T-cell (primary cell): ENCODE data around the gene ANK3. TPM values are rescaled to one million over a fixed set of nuclear protein-coding genes. Genes with fewer than 3 reads are reported as not detected.

ENCODE experiments used
- ATAC-seq, 4 experiments: fragments of 200-7000 bp in 3 of 4; fragments of 150-1000 bp in 1 of 4; cut with Tn5 transposase; replicated peaks in 1 of 4; 1 replicate in 3 of 4; 2 replicates in 1 of 4; pipeline ENCODE4 v1.10.0; 2021; ENCODE audit warnings: moderate library complexity in 3 of 4, mild to moderate bottlenecking in 2 of 4, moderate number of reproducible peaks in 1 of 4
- CTCF ChIA-PET, 2 donors: fragments of 300-600 bp; sonication (Branson Sonifier 250); formaldehyde crosslinking; loops; one replicate each; lab custom pipeline; 2022; ENCODE audit warnings: antibody characterized with exemption in 2 of 2; lab: Charles Lee
- POLR2A ChIA-PET, 2 donors: fragments of 300-600 bp; sonication (Branson Sonifier 250); formaldehyde crosslinking; loops; one replicate each; lab custom pipeline; 2022; ENCODE audit warnings: antibody characterized with exemption in 2 of 2; lab: Charles Lee
- DNase-seq, 35 experiments: peaks; one replicate each; pipeline versions ENCODE4 v3.0.0 to v3.0.0-alpha.2; 2013 to 2023
- H3K27ac ChIP-seq: one replicate; pipeline ENCODE4 v1.5.1; 2013; ENCODE audit warnings: low read length
- H3K27me3 ChIP-seq, 2 experiments: replicated peaks in 1 of 2; 1 replicate in 1 of 2; 2 replicates in 1 of 2; pipeline versions ENCODE4 v1.6.1 to v1.7.0; 2013; ENCODE audit warnings: low read length in 1 of 2, mixed read lengths in 1 of 2; ENCODE audit not compliant: control insufficient read depth in 2 of 2, insufficient read depth in 2 of 2; ENCODE audit errors: extremely low read depth in 1 of 2
- H3K36me3 ChIP-seq, 2 donors: 1 replicate in 1 of 2; 2 replicates in 1 of 2; pipeline versions ENCODE4 v1.6.1 to v1.7.0; 2013; ENCODE audit warnings: low read length in 1 of 2; ENCODE audit not compliant: control insufficient read depth in 2 of 2, insufficient read depth in 1 of 2; ENCODE audit errors: extremely low read depth in 1 of 2
- H3K4me1 ChIP-seq, 2 experiments: 1 replicate in 1 of 2; 2 replicates in 1 of 2; pipeline versions ENCODE4 v1.6.1 to v1.7.0; 2013; ENCODE audit warnings: low read length in 2 of 2, mixed read lengths in 1 of 2; ENCODE audit not compliant: insufficient read depth in 2 of 2, control insufficient read depth in 1 of 2; ENCODE audit errors: extremely low read depth in 1 of 2
- H3K4me3 ChIP-seq, 2 donors: 1 replicate in 1 of 2; 2 replicates in 1 of 2; pipeline versions ENCODE4 v1.5.1 to v1.7.0; 2013; ENCODE audit warnings: mild to moderate bottlenecking in 2 of 2, low read length in 1 of 2, moderate library complexity in 1 of 2; ENCODE audit not compliant: control insufficient read depth in 1 of 2; ENCODE audit errors: extremely low read depth in 1 of 2
- H3K9me3 ChIP-seq: 2 replicates; pipeline ENCODE4 v1.7.0; 2013
- H3K27ac Mint-ChIP-seq, 2 donors: one replicate each; pipeline ENCODE4 v1.8.0; 2020 to 2021; ENCODE audit warnings: mild to moderate bottlenecking in 2 of 2, mixed read lengths in 2 of 2
- H3K27me3 Mint-ChIP-seq, 2 donors: one replicate each; pipeline ENCODE4 v1.8.0; 2021 to 2022; ENCODE audit warnings: mixed read lengths in 2 of 2
- H3K36me3 Mint-ChIP-seq: one replicate; pipeline ENCODE4 v1.8.0; 2021; ENCODE audit warnings: mixed read lengths
- H3K4me1 Mint-ChIP-seq, 3 donors: one replicate each; pipeline ENCODE4 v1.8.0; 2020 to 2022; ENCODE audit warnings: mixed read lengths in 3 of 3, mild to moderate bottlenecking in 1 of 3
- H3K4me3 Mint-ChIP-seq, 3 donors: one replicate each; pipeline ENCODE4 v1.8.0; 2020 to 2022; ENCODE audit warnings: mild to moderate bottlenecking in 3 of 3, mixed read lengths in 3 of 3, moderate library complexity in 3 of 3
- H3K9me3 Mint-ChIP-seq, 3 donors: one replicate each; pipeline ENCODE4 v1.8.0; 2020 to 2022; ENCODE audit warnings: mixed read lengths in 3 of 3
- WGBS: methylation state at CpG from one replicate; pipeline ENCODE4 v1.1.5; 2013; ENCODE audit warnings: missing lambda C conversion rate; ENCODE audit not compliant: insufficient coverage; 5-methylcytosine and 5-hydroxymethylcytosine counted together
- total RNA-seq, 35 experiments: library from RNA in 6 of 35; stranded (reverse) in 6 of 35; fragments of 120-200 nt in 1 of 35; gene quantifications; one replicate each; pipeline versions ENCODE4 v1.2.1 to v1.2.4 and lab custom pipeline; 2013 to 2026

The ANK3 gene
- total RNA-seq, 5 donors from 2014 or later (not counting 1 experiment from before 2014, with no cell fraction given) = 43.0 to 74.8 (median 56.7) TPM

DNA sequence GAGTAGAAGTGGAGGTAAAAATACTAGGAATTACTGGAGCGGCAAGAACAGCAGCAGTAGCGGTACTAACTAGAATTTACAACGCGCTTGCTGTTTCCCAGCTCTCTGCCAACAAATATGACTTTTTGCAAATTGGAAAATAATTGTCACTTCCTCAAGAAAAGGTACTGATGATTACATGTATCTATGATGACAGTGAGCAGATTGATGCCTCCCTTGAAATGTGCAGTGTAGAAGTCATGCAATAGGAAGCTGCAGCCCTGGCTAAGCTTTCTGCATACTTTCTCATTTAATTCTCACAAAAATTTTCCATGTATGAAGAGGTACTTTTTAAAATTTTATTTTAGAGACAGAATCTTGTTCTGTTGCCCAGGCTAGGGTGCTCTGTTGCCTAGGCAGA, 49.9 kb downstream of the ANK3 start:
- ChIA-PET CTCF (no interaction called here), POLR2A (no interaction called here)
- peaks cover 0 to 11% (median 5%) of the 10 kb centered on the region in 3 donors for H3K4me1 Mint-ChIP-seq
- H3K27me3 Mint-ChIP-seq = no peaks in the 10 kb centered on the region
- Histone ChIP-seq H3K9me3 (no peaks in the 10 kb centered on the region), H3K27me3 (no peaks in the 10 kb centered on the region), H3K27ac (no peak overlapping the region), H3K4me3 (no peak overlapping the region), H3K36me3 (no peaks in the 10 kb centered on the region), H3K4me1 (no peaks in the 10 kb centered on the region)
- H3K4me3 Mint-ChIP-seq = no peak overlapping the region
- no CpG with 5 or more reads among the region's 4 CpGs for WGBS
- no peak overlapping the region for H3K27ac Mint-ChIP-seq
- H3K9me3 Mint-ChIP-seq = no peaks in the 10 kb centered on the region
- H3K36me3 Mint-ChIP-seq = no peaks in the 10 kb centered on the region
- no peak for DNase-seq
- ATAC-seq = no peak

DNA sequence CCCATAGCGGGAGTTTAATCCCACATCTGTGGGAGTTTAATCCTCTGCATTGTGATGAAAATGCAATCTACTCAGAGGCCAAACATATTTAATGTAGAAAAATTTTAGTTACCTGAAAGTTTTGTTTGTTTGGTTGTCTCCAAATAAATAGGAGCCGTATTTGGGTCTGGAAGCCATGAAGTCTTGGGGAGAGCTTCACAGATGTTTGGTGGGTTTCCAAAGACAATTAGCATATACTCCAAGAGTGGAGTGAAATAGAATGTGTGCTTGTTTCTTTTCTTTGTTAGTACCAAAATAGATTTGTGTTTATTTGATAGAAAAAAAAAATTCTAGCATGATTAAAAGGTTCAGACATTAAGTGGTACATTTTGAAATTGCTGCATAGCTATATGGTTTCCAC, 50.9 kb downstream of the ANK3 start:
- no peaks in the 10 kb centered on the region for H3K27me3 Mint-ChIP-seq
- H3K4me1 ChIP-seq = no peaks in the 10 kb centered on the region
- no peaks in the 10 kb centered on the region for H3K27me3 ChIP-seq
- no peaks in the 10 kb centered on the region for H3K9me3 Mint-ChIP-seq
- 83% methylated on average over 1 of the region's 2 CpGs for WGBS
- H3K9me3 ChIP-seq = no peaks in the 10 kb centered on the region
- no peak overlapping the region for H3K4me3 Mint-ChIP-seq
- ChIA-PET POLR2A (no interaction called here), CTCF (no interaction called here)
- no peaks in the 10 kb centered on the region for H3K36me3 Mint-ChIP-seq
- peaks cover 0 to 11% (median 5%) of the 10 kb centered on the region in 3 donors for H3K4me1 Mint-ChIP-seq
- DNase-seq (no peak), ATAC-seq (no peak)
- no peak overlapping the region for H3K4me3 ChIP-seq
- no peak overlapping the region for H3K27ac Mint-ChIP-seq
- no peak overlapping the region for H3K27ac ChIP-seq
- H3K36me3 ChIP-seq = no peaks in the 10 kb centered on the region

DNA sequence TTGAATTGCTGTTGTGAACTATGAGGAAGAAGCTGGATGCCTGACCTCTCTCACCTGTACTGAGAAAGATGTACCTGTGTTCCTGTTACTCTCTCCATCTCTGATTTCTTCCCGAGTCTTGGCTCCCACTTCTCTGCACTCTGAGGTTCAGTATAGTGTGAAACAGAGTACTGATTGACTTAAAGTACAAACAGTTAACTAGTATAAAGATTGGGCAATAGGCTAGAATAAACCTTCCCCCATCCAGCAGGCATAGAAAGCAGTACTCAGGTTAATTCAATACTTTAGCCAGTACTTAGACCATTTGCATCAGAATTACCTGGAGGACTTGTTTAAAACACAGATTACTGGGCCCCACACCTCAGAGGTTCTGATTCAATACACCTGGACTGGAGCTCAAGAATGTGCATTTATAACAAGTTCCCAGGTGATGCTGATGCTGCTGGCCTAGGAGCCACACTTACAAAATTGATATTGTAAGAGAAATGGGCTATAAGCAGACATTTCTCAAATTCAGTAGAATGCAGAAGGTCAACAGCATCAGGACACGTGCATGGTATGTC, 51.6 kb downstream of the ANK3 start:
- ATAC-seq = no peak
- Mint-ChIP-seq H3K4me1 (peaks cover 0 to 13% (median 5%) of the 10 kb centered on the region in 3 donors), H3K27me3 (no peaks in the 10 kb centered on the region), H3K27ac (no peak overlapping the region), H3K9me3 (no peaks in the 10 kb centered on the region), H3K36me3 (no peaks in the 10 kb centered on the region), H3K4me3 (no peak overlapping the region)
- WGBS = no CpG with 5 or more reads among the region's 2 CpGs
- Histone ChIP-seq H3K27ac (no peak overlapping the region), H3K36me3 (no peaks in the 10 kb centered on the region), H3K4me1 (no peaks in the 10 kb centered on the region), H3K9me3 (no peaks in the 10 kb centered on the region), H3K27me3 (no peaks in the 10 kb centered on the region), H3K4me3 (no peak overlapping the region)
- no peak for DNase-seq
- CTCF ChIA-PET = no interaction called here
- POLR2A ChIA-PET = no interaction called here

DNA sequence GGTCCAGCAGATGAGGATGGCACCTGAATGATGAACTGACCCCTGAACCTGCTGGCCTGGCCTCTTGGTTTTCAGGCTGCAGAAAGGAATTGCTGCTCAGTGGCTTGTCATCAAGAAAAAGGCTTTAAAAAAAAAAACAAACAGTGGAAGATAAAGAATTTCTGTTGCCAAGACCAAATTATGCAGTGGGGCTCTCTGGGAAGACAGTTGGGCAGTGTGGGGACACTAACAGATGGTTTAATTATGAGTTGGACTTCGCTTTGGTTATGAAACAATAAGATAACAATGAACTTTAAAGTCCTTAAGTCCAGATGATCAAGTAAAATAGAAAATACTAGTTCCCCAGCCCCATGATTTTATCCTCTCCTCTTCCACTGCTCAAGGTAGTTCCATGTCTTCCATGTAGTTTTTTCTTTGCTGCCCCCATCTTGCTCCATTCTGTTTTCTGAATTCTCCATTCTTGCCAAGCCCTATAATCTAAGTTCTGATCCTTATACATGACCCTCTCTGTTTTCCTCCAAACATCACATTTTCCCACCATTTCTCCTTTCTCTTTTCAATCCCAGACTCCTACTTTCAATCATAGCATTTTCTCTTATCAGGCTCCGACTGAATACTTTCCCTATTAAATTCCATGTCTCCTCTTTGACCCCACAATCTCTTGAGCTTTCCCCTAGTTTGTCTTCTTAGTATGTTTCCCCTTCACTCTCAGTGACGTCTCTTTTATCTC, 52.6 kb downstream of the ANK3 start:
- 89% methylated on average over 1 of the region's 3 CpGs for WGBS
- Histone ChIP-seq H3K27ac (no peak overlapping the region), H3K4me1 (no peaks in the 10 kb centered on the region), H3K9me3 (no peaks in the 10 kb centered on the region), H3K27me3 (no peaks in the 10 kb centered on the region), H3K36me3 (no peaks in the 10 kb centered on the region), H3K4me3 (no peak overlapping the region)
- Mint-ChIP-seq H3K36me3 (no peaks in the 10 kb centered on the region), H3K4me1 (peaks cover 0 to 6% (median 3%) of the 10 kb centered on the region in 3 donors), H3K27ac (no peak overlapping the region), H3K4me3 (no peak overlapping the region), H3K27me3 (no peaks in the 10 kb centered on the region), H3K9me3 (no peaks in the 10 kb centered on the region)
- ChIA-PET POLR2A (no interaction called here), CTCF (no interaction called here)
- ATAC-seq = no peak
- no peak for DNase-seq

DNA sequence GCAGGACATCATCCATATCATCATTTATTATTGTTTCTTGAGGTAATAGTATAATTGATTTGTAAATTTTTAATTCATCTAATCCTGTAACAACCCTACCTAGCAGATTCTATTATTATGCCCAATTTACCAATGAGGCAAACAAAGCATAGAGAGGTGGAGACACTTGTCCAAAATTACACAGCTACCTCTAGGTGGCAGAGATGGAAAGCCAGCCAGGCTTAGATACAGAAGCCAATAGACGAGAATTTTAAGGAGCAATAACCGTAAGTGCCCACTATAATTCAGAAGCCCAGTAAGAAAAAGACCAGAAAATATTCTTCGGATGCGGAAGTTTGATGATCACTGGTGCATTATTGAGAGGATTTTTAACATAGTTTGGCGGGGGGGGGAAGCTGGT, 54.0 kb downstream of the ANK3 start:
- H3K27me3 ChIP-seq = no peaks in the 10 kb centered on the region
- no peaks in the 10 kb centered on the region for H3K9me3 Mint-ChIP-seq
- peaks cover 0 to 3% (median 0%) of the 10 kb centered on the region in 3 donors for H3K4me1 Mint-ChIP-seq
- H3K36me3 ChIP-seq = no peaks in the 10 kb centered on the region
- H3K9me3 ChIP-seq = no peaks in the 10 kb centered on the region
- ChIA-PET CTCF (no interaction called here), POLR2A (no interaction called here)
- no peak overlapping the region for H3K4me3 ChIP-seq
- DNase-seq (no peak), ATAC-seq (no peak)
- 95% methylated on average over 5 of the region's 5 CpGs for WGBS
- no peaks in the 10 kb centered on the region for H3K27me3 Mint-ChIP-seq
- no peaks in the 10 kb centered on the region for H3K36me3 Mint-ChIP-seq
- no peak overlapping the region for H3K27ac ChIP-seq
- no peaks in the 10 kb centered on the region for H3K4me1 ChIP-seq
- H3K27ac Mint-ChIP-seq = no peak overlapping the region
- H3K4me3 Mint-ChIP-seq = no peak overlapping the region

DNA sequence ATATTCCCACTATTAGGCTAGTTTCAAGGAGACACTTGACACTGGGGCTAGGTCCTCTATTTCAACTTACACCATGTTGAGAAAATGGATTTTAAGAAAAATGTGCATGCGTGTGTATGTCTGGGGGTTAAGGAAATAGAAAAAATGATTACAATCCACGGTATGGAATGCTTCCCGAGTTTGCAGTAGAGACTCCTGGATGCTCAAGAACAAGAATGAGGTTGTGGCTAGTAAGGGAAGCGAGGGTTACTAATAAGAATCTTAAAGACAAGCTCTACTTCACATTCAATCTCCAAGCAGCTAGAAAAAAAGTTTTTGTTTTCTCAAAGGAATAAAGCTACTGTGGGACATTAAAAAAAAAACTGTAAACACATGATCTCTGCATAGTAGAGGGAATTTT, 54.7 kb downstream of the ANK3 start:
- Histone ChIP-seq H3K27me3 (no peaks in the 10 kb centered on the region), H3K4me3 (no peak overlapping the region), H3K4me1 (no peaks in the 10 kb centered on the region), H3K36me3 (no peaks in the 10 kb centered on the region), H3K9me3 (no peaks in the 10 kb centered on the region), H3K27ac (no peak overlapping the region)
- ChIA-PET CTCF (no interaction called here), POLR2A (no interaction called here)
- H3K27ac Mint-ChIP-seq = no peak overlapping the region
- ATAC-seq = no peak
- no peak for DNase-seq
- no peaks in the 10 kb centered on the region for H3K36me3 Mint-ChIP-seq
- no CpG with 5 or more reads among the region's 4 CpGs for WGBS
- H3K4me3 Mint-ChIP-seq = no peak overlapping the region
- no peaks in the 10 kb centered on the region for H3K27me3 Mint-ChIP-seq
- H3K4me1 Mint-ChIP-seq = peaks cover 0 to 5% (median 0%) of the 10 kb centered on the region in 3 donors
- H3K9me3 Mint-ChIP-seq = no peaks in the 10 kb centered on the region
